GM12874 (cell line): Measurements from ENCODE around the gene HTR3A.

ENCODE experiments used
- CTCF ChIP-seq: IDR thresholded peaks from 2 replicates; pipeline ENCODE4 v1.5.1; 2011; ENCODE audit warnings: low read depth, mild to moderate bottlenecking, control low read depth, low read length, moderate library complexity; ENCODE audit not compliant: insufficient read depth

Gene HTR3A

GRCh38 chr11:113960702-113961330 lies 14.1 kb upstream of the HTR3A start:
- no peak for TF ChIP-seq CTCF

DNA sequence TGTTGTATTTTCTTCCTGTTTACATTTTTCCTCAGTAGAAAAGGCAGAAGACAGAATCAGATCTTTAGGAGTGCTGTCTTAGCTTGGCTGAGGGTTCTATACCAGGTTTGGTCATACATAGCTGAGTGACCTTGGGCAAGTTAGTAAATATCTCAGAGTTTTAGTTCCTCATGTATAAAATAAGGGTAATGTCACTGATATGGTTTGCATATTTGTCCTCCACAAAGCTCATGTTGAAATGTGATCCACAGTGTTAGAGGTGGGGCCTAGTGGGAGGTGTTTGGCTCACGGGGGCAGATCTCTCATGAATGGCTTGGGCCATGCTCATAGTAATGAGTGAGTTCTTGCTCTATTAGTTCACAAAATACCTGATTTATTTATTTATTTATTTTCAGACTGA lies 7.5 kb upstream of the HTR3A start:
- TF ChIP-seq CTCF = no peak

GRCh38 chr11:113971506-113972195 lies 3.3 kb upstream of the HTR3A start:
- TF ChIP-seq CTCF = no peak

DNA sequence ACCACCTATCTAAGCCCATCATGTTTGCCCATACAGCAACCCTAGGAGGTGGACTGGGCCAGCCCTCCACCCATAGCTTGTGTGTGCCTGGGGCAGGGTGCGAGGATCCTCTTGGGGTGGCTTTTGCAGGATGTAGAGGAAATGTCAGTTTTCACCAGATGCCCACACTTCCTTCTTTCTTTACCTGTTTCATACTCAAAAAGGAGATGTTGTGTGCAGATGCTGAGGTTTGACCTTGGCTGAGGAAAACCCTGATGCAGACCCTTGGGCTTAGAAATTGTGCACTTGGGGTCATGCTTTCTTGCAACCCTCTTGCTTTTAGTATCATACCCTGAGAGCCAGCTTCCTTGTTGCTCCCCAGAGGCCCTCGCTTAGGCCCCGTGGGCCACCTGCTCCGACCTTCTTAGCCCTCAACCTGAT lies 2.2 kb downstream of the HTR3A start:
- no peak for TF ChIP-seq CTCF

DNA sequence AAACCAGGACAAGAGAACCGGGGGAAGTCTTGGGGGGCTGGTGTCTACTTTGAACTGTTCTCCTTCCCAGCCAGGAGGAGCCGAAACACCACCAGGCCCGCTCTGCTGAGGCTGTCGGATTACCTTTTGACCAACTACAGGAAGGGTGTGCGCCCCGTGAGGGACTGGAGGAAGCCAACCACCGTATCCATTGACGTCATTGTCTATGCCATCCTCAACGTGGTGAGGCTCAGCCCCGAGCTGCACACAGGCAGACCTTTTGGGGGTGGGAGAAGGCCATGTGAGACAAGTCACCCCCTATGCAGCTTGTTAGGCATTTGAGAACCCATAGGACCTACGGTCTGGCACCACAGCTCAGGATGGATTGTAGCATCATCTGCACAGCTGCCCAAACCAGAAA lies 2.8 kb downstream of the HTR3A start:
- no peak for TF ChIP-seq CTCF

- TF ChIP-seq CTCF = no peak
Observed at GRCh38 chr11:113979431-113979830, 4.5 kb downstream of the HTR3A start.

GRCh38 chr11:113980785-113981184 lies 5.9 kb downstream of the HTR3A start:
- no peak for TF ChIP-seq CTCF
